Adipose tissue (tissue), 3 donors: Measurements from ENCODE around the gene KCNIP4. TPM values are rescaled to one million over a fixed set of nuclear protein-coding genes. Genes with fewer than 3 reads are reported as not detected.
"Not testable (repeated sequence)": the region's sequence is repeated elsewhere in the genome, so short reads cannot be mapped to it uniquely, and the experiment has no call there.

Experiments used
- H3K27ac ChIP-seq: one replicate; pipeline ENCODE4 v1.5.1; 2013; ENCODE audit warnings: low read depth, low read length
- WGBS, 3 donors: extraction: QIAGEN DNeasy Blood & Tissue Kit; methylation state at CpG; one replicate each; pipeline ENCODE4 v1.1.7; 2013; 5-methylcytosine and 5-hydroxymethylcytosine counted together
- polyA plus RNA-seq, 3 donors: library from polyadenylated mRNA; stranded (reverse); fragments of 200-250 nt; gene quantifications; one replicate each; pipeline ENCODE4 v1.2.3, GENCODE V29; 2013
- donor health status: healthy with polysubstance abuse.
- donor health status: Bipolar disorder and iron deficiency.
- donor health status: healthy.

Gene KCNIP4
- polyA plus RNA-seq, 3 donors = 0.08 to 0.34 TPM; not detected in 1

- WGBS, 3 donors = 91 to 97% (median 92%) methylated on average over 1 of the region's 1 CpG
These were observed 1186.7 kb downstream of the KCNIP4 start for GRCh38 chr4:20761826-20762225.

GRCh38 chr4:20761382-20761781, 1187.2 kb downstream of the KCNIP4 start:
- H3K27ac ChIP-seq = no peak overlapping the region

More at GRCh38 chr4:20761826-20762225, 1186.7 kb downstream of the KCNIP4 start:
- H3K27ac ChIP-seq = no peak overlapping the region

GRCh38 chr4:20760053-20760452, 1188.5 kb downstream of the KCNIP4 start:
- WGBS, 3 donors = 79 to 82% (median 81%) methylated on average over 2 of the region's 2 CpGs
- no peak overlapping the region for H3K27ac ChIP-seq

GRCh38 chr4:20754036-20754435, 1194.5 kb downstream of the KCNIP4 start:
- 46 to 91% (median 68%) methylated on average over 1 of the region's 1 CpG for WGBS, 3 donors
- H3K27ac ChIP-seq = no peak overlapping the region

GRCh38 chr4:20752641-20753040, 1195.9 kb downstream of the KCNIP4 start:
- no peak overlapping the region for H3K27ac ChIP-seq
- 88 to 90% (median 90%) methylated on average over 3 of the region's 3 CpGs for WGBS, 3 donors

- 92 to 95% (median 94%) methylated on average over 4 of the region's 4 CpGs for WGBS, 3 donors
These were observed 1202.6 kb downstream of the KCNIP4 start for GRCh38 chr4:20746000-20746399.

GRCh38 chr4:20735931-20736330, 1212.6 kb downstream of the KCNIP4 start:
- H3K27ac ChIP-seq = no peak overlapping the region
- 96 to 100% (median 97%) methylated on average over 1 of the region's 1 CpG for WGBS, 3 donors

More at GRCh38 chr4:20746000-20746399, 1202.6 kb downstream of the KCNIP4 start:
- H3K27ac ChIP-seq = not testable (repeated sequence)

GRCh38 chr4:20724915-20725314, 1223.7 kb downstream of the KCNIP4 start:
- 62 to 94% (median 78%) methylated on average over 6 of the region's 6 CpGs for WGBS, 3 donors

GRCh38 chr4:20723463-20723862, 1225.1 kb downstream of the KCNIP4 start:
- 84 to 87% (median 87%) methylated on average over 3 of the region's 3 CpGs for WGBS, 3 donors
- H3K27ac ChIP-seq = no peak overlapping the region

More at GRCh38 chr4:20724915-20725314, 1223.7 kb downstream of the KCNIP4 start:
- H3K27ac ChIP-seq = no peak overlapping the region

- H3K27ac ChIP-seq = no peak overlapping the region
- 59 to 72% (median 67%) methylated on average over 3 of the region's 3 CpGs for WGBS, 3 donors
These were observed 1225.6 kb downstream of the KCNIP4 start for GRCh38 chr4:20723019-20723418.

- no peak overlapping the region for H3K27ac ChIP-seq
- WGBS, 3 donors = 94 to 97% (median 95%) methylated on average over 2 of the region's 2 CpGs
These were observed 1237.2 kb downstream of the KCNIP4 start for GRCh38 chr4:20711335-20711734.

GRCh38 chr4:20700007-20700761, 1248.4 kb downstream of the KCNIP4 start, which contains the start of gene PACRGL:
Gene PACRGL (plus strand): TSS chr4:20700458. CDS start chr4:20704482, 4,024 bp downstream.
- WGBS, 3 donors = 0% methylated on average over 58 to 60 of the region's 60 CpGs

GRCh38 chr4:20698820-20699219, 1249.8 kb downstream of the KCNIP4 start:
- 46 to 61% (median 59%) methylated on average over 4 of the region's 4 CpGs for WGBS, 3 donors
- no peak overlapping the region for H3K27ac ChIP-seq

More at GRCh38 chr4:20700007-20700761, 1248.4 kb downstream of the KCNIP4 start, which contains the start of gene PACRGL:
- H3K27ac ChIP-seq = no peak within 1 kb of the TSS

- 84 to 93% (median 84%) methylated on average over 4 of the region's 4 CpGs for WGBS, 3 donors
- H3K27ac ChIP-seq = no peak overlapping the region
These were observed 1250.2 kb downstream of the KCNIP4 start for GRCh38 chr4:20698382-20698781.

- no peak overlapping the region for H3K27ac ChIP-seq
- 83 to 97% (median 86%) methylated on average over 1 of the region's 1 CpG for WGBS, 3 donors
These were observed 1251.8 kb downstream of the KCNIP4 start for GRCh38 chr4:20696815-20697214.

GRCh38 chr4:20687864-20688263, 1260.7 kb downstream of the KCNIP4 start:
- no peak overlapping the region for H3K27ac ChIP-seq
- 46 to 54% (median 52%) methylated on average over 3 of the region's 3 CpGs for WGBS, 3 donors

- WGBS, 3 donors = 28 to 34% (median 31%) methylated on average over 6 of the region's 6 CpGs
- no peak overlapping the region for H3K27ac ChIP-seq
These were observed 1263.5 kb downstream of the KCNIP4 start for GRCh38 chr4:20684852-20685763.

GRCh38 chr4:20683766-20684165, 1264.8 kb downstream of the KCNIP4 start:
- WGBS, 3 donors = 79 to 92% (median 88%) methylated on average over 3 of the region's 3 CpGs

GRCh38 chr4:20682853-20683252, 1265.7 kb downstream of the KCNIP4 start:
- 79 to 86% (median 85%) methylated on average over 3 of the region's 3 CpGs for WGBS, 3 donors
- no peak overlapping the region for H3K27ac ChIP-seq

More at GRCh38 chr4:20683766-20684165, 1264.8 kb downstream of the KCNIP4 start:
- no peak overlapping the region for H3K27ac ChIP-seq
